Activated naive CD4-positive, alpha-beta T cell treated with anti-CD3 and anti-CD28 coated beads, Interleukin-2, amount 10 ng/mL, durations not matched to agents 7 days and 5 days (primary cell): ENCODE measurements around the gene TAGAP.
"Not testable (repeated sequence)": the region's sequence is repeated elsewhere in the genome, so short reads cannot be mapped to it uniquely, and the experiment has no call there.

ENCODE experiments used
- CTCF ChIA-PET: fragments of 350-600 bp; sonication (Branson Sonifier 250); formaldehyde crosslinking; loops from one replicate; lab custom pipeline; 2021; ENCODE audit warnings: antibody characterized with exemption; lab: Charles Lee
- DNase-seq: peaks from one replicate; pipeline ENCODE4 v3.0.0-alpha.2; 2020
- H3K27ac Mint-ChIP-seq: one replicate; pipeline ENCODE4 v1.8.0; 2021; ENCODE audit warnings: mild to moderate bottlenecking, moderate library complexity, mixed read lengths
- H3K27me3 Mint-ChIP-seq: one replicate; pipeline ENCODE4 v1.8.0; 2021; ENCODE audit warnings: mild to moderate bottlenecking, mixed read lengths
- H3K36me3 Mint-ChIP-seq: one replicate; pipeline ENCODE4 v1.8.0; 2021; ENCODE audit warnings: mixed read lengths
- H3K4me1 Mint-ChIP-seq: one replicate; pipeline ENCODE4 v1.8.0; 2021; ENCODE audit warnings: mixed read lengths
- H3K4me3 Mint-ChIP-seq: one replicate; pipeline ENCODE4 v1.8.0; 2021; ENCODE audit warnings: mild to moderate bottlenecking, moderate library complexity, mixed read lengths
- H3K9me3 Mint-ChIP-seq: one replicate; pipeline ENCODE4 v1.8.0; 2021; ENCODE audit warnings: mixed read lengths

The TAGAP gene

GRCh38 chr6:159035891-159036290 is 8.9 kb downstream of the TAGAP start:
- H3K27ac Mint-ChIP-seq, result no peak overlapping the region
- H3K9me3 Mint-ChIP-seq, result no peaks in the 10 kb centered on the region
- no peak overlapping the region for H3K4me3 Mint-ChIP-seq

GRCh38 chr6:159033160-159034049 is 11.4 kb downstream of the TAGAP start:
- no peaks in the 10 kb centered on the region for H3K27me3 Mint-ChIP-seq
- peaks cover 37% of the 10 kb centered on the region for H3K36me3 Mint-ChIP-seq
- H3K27ac Mint-ChIP-seq, result no peak overlapping the region
- H3K4me3 Mint-ChIP-seq, result no peak overlapping the region
- no peaks in the 10 kb centered on the region for H3K9me3 Mint-ChIP-seq
- CTCF ChIA-PET, result interaction anchor here (1.2 to 1.4 kb wide), 3 partner anchors 9 to 101 kb away, joined by 3 read pairs; no protein-coding TSS in a partner anchor
- no peak for DNase-seq
- peaks cover 11% of the 10 kb centered on the region for H3K4me1 Mint-ChIP-seq

More at GRCh38 chr6:159035891-159036290, 8.9 kb downstream of the TAGAP start:
- Mint-ChIP-seq H3K36me3 (peaks cover 59% of the 10 kb centered on the region), H3K4me1 (peaks cover 34% of the 10 kb centered on the region), H3K27me3 (no peaks in the 10 kb centered on the region)
- DNase-seq, result no peak
- CTCF ChIA-PET, result interaction anchor here (0.7 to 11.4 kb wide), 2 partner anchors 14 to 69 kb away, joined by 3 to 234 read pairs; no protein-coding TSS in a partner anchor

- H3K36me3 Mint-ChIP-seq, result peaks cover 26% of the 10 kb centered on the region
Measured at GRCh38 chr6:159031846-159032245, 12.9 kb downstream of the TAGAP start.

GRCh38 chr6:159030168-159030567 is 14.6 kb downstream of the TAGAP start:
- Mint-ChIP-seq H3K27ac (no peak overlapping the region), H3K9me3 (peaks cover 9% of the 10 kb centered on the region), H3K27me3 (no peaks in the 10 kb centered on the region), H3K4me3 (no peak overlapping the region), H3K36me3 (peaks cover 17% of the 10 kb centered on the region), H3K4me1 (no peaks in the 10 kb centered on the region)
- DNase-seq, result no peak
- CTCF ChIA-PET, result interaction anchor here (0.9 kb wide), 1 partner anchor 12 kb away, joined by 3 read pairs; no protein-coding TSS in a partner anchor

More at GRCh38 chr6:159031846-159032245, 12.9 kb downstream of the TAGAP start:
- no peak for DNase-seq
- peaks cover 3% of the 10 kb centered on the region for H3K4me1 Mint-ChIP-seq
- no peaks in the 10 kb centered on the region for H3K27me3 Mint-ChIP-seq
- no peaks in the 10 kb centered on the region for H3K9me3 Mint-ChIP-seq
- H3K27ac Mint-ChIP-seq, result no peak overlapping the region
- H3K4me3 Mint-ChIP-seq, result no peak overlapping the region
- CTCF ChIA-PET, result interaction anchor here (1.2 to 1.4 kb wide), 2 partner anchors 11 to 103 kb away, joined by 3 read pairs; no protein-coding TSS in a partner anchor

GRCh38 chr6:159025224-159025623 is 19.6 kb downstream of the TAGAP start:
- H3K36me3 Mint-ChIP-seq, result peaks cover 24% of the 10 kb centered on the region
- peaks cover 26% of the 10 kb centered on the region for H3K9me3 Mint-ChIP-seq
- DNase-seq, H3K4me3 Mint-ChIP-seq, H3K4me1 Mint-ChIP-seq, H3K27ac Mint-ChIP-seq, CTCF ChIA-PET, H3K27me3 Mint-ChIP-seq: not testable (repeated sequence)

GRCh38 chr6:159023893-159024292 is 20.9 kb downstream of the TAGAP start:
- Mint-ChIP-seq H3K4me1 (peaks cover 9% of the 10 kb centered on the region), H3K36me3 (peaks cover 24% of the 10 kb centered on the region), H3K27me3 (peaks cover 5% of the 10 kb centered on the region), H3K4me3 (no peak overlapping the region), H3K27ac (no peak overlapping the region), H3K9me3 (peaks cover 26% of the 10 kb centered on the region)
- DNase-seq, result no peak
- CTCF ChIA-PET, result interaction anchor here (1.0 to 1.5 kb wide), 2 partner anchors 15 to 111 kb away, joined by 5 read pairs; no protein-coding TSS in a partner anchor

- Mint-ChIP-seq H3K36me3 (peaks cover 18% of the 10 kb centered on the region), H3K27me3 (peaks cover 5% of the 10 kb centered on the region), H3K4me3 (no peak overlapping the region), H3K27ac (no peak overlapping the region), H3K9me3 (peaks cover 17% of the 10 kb centered on the region), H3K4me1 (peaks cover 29% of the 10 kb centered on the region)
- CTCF ChIA-PET, result interaction anchor here (2.1 to 3.8 kb wide), 2 partner anchors 12 to 84 kb away, joined by 4 to 24 read pairs; no protein-coding TSS in a partner anchor
- DNase-seq, result no peak
Measured at GRCh38 chr6:159020011-159020410, 24.8 kb downstream of the TAGAP start.

- Mint-ChIP-seq H3K4me1 (peaks cover 29% of the 10 kb centered on the region), H3K27me3 (peaks cover 5% of the 10 kb centered on the region), H3K27ac (peak overlapping the region; percentile 16), H3K9me3 (peaks cover 2% of the 10 kb centered on the region), H3K36me3 (peaks cover 4% of the 10 kb centered on the region), H3K4me3 (no peak overlapping the region)
- DNase-seq, result no peak
- CTCF ChIA-PET, result interaction anchor here (0.6 to 3.8 kb wide), 7 partner anchors 10 to 117 kb away, joined by 3 to 24 read pairs (median 7); no protein-coding TSS in a partner anchor
Measured at GRCh38 chr6:159017757-159018559, 26.8 kb downstream of the TAGAP start.

GRCh38 chr6:159014406-159014805 is 30.4 kb downstream of the TAGAP start:
- H3K27ac Mint-ChIP-seq, result no peak overlapping the region
- CTCF ChIA-PET, result interaction anchor here (1.0 to 1.3 kb wide), 2 partner anchors 90 to 120 kb away, joined by 3 to 4 read pairs; no protein-coding TSS in a partner anchor

GRCh38 chr6:159013229-159013628 is 31.6 kb downstream of the TAGAP start:
- Mint-ChIP-seq H3K27ac (no peak overlapping the region), H3K4me1 (peaks cover 36% of the 10 kb centered on the region), H3K4me3 (no peak overlapping the region), H3K36me3 (peaks cover 2% of the 10 kb centered on the region), H3K9me3 (peaks cover 2% of the 10 kb centered on the region), H3K27me3 (no peaks in the 10 kb centered on the region)
- CTCF ChIA-PET, result interaction anchor here (1.3 to 15.1 kb wide), 2 partner anchors 85 to 93 kb away, joined by 3 to 317 read pairs; no protein-coding TSS in a partner anchor
- DNase-seq, result no peak

More at GRCh38 chr6:159014406-159014805, 30.4 kb downstream of the TAGAP start:
- H3K4me1 Mint-ChIP-seq, result peaks cover 38% of the 10 kb centered on the region
- DNase-seq, result no peak
- peaks cover 2% of the 10 kb centered on the region for H3K36me3 Mint-ChIP-seq
- peaks cover 2% of the 10 kb centered on the region for H3K9me3 Mint-ChIP-seq
- peaks cover 1% of the 10 kb centered on the region for H3K27me3 Mint-ChIP-seq
- no peak overlapping the region for H3K4me3 Mint-ChIP-seq

GRCh38 chr6:159012201-159012600 is 32.6 kb downstream of the TAGAP start:
- H3K4me1 Mint-ChIP-seq, result peaks cover 27% of the 10 kb centered on the region
- peaks cover 2% of the 10 kb centered on the region for H3K9me3 Mint-ChIP-seq
- no peaks in the 10 kb centered on the region for H3K27me3 Mint-ChIP-seq
- H3K36me3 Mint-ChIP-seq, result peaks cover 2% of the 10 kb centered on the region
- no peak for DNase-seq
- CTCF ChIA-PET, result interaction anchor here (10.4 to 15.1 kb wide), 2 partner anchors 94 to 121 kb away, joined by 186 to 317 read pairs; no protein-coding TSS in a partner anchor
- no peak overlapping the region for H3K4me3 Mint-ChIP-seq
- H3K27ac Mint-ChIP-seq, result no peak overlapping the region

GRCh38 chr6:159010037-159010612 is 34.7 kb downstream of the TAGAP start:
- not testable (repeated sequence) for H3K27me3 Mint-ChIP-seq, H3K9me3 Mint-ChIP-seq, H3K4me3 Mint-ChIP-seq, H3K27ac Mint-ChIP-seq, DNase-seq, H3K36me3 Mint-ChIP-seq
- peaks cover 23% of the 10 kb centered on the region for H3K4me1 Mint-ChIP-seq
- CTCF ChIA-PET, result interaction anchor here (1.3 to 15.1 kb wide), 6 partner anchors 29 to 123 kb away, joined by 4 to 317 read pairs (median 8); no protein-coding TSS in a partner anchor

GRCh38 chr6:159008656-159009288 is 36.0 kb downstream of the TAGAP start:
- no peaks in the 10 kb centered on the region for H3K9me3 Mint-ChIP-seq
- H3K27me3 Mint-ChIP-seq, result no peaks in the 10 kb centered on the region
- H3K27ac Mint-ChIP-seq, result no peak overlapping the region
- H3K36me3 Mint-ChIP-seq, result no peaks in the 10 kb centered on the region
- DNase-seq, result peak; percentile 25
- no peak overlapping the region for H3K4me3 Mint-ChIP-seq
- H3K4me1 Mint-ChIP-seq, result peaks cover 23% of the 10 kb centered on the region
- CTCF ChIA-PET, result interaction anchor here (0.8 to 15.1 kb wide), 29 partner anchors 9 to 266 kb away, joined by 3 to 317 read pairs (median 4); partner anchors contain the start of gene RSPH3
